ENCODE measurements around the gene DPP9.

The DPP9 gene

DNA sequence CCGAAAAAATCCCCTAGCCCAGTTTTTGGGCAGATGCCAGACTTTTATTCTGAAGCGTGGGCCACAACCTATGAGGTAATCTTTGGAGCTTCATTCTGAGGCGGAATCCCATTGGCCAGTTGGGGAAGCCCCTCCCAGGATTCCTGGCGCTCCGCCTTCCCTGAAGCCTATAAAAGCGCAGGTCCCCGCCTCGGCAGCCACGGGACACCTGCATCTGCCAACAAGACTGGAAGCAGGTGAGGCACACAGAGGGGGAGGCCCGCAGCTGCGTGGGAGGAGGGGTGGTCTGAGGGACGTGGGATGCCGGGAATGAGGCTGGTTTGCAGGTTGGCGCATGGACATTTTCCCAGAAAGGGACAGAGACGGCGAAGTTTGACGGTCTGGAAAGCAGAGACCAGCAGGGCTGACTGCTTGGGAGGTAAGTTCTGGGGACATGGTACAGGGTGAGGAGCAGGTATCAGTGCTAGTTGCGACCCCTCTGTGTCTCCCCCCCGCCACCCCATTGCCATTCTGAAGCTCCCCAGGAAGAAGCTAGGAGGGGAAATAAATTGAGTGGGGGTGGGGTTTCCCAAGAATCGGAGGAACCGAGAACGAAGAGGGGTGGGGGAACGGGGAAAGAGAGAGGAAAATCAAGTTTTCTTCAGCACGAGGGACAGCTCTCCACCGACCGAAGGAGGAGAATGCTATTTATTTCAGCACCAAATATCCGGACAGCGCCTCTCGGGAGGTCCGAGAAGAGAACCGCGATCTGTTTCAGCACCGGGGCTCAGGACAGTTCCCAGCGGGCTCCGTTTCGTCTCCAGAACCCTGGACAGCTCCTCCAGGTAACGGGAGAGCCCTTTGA, 45.5 kb upstream of the DPP9 start:
- H3K9me3 ChIP-seq (ENCODE audit: control insufficient read depth, insufficient read depth, low read length), result no peaks in the 10 kb centered on the region
- H3K4me1 ChIP-seq (ENCODE audit: control insufficient read depth, low read length), result peaks cover 22% of the 10 kb centered on the region
- no peak overlapping the region for H3K4me3 ChIP-seq (ENCODE audit: low read length)
- no peaks in the 10 kb centered on the region for H3K27me3 ChIP-seq (ENCODE audit: control insufficient read depth, low read length)
- H3K79me2 ChIP-seq (ENCODE audit: control insufficient read depth, low read length), result peaks cover 39% of the 10 kb centered on the region
- no peak overlapping the region for H3K27ac ChIP-seq (ENCODE audit: low read depth, low read length)
- no peak overlapping the region for H3K4me2 ChIP-seq (ENCODE audit: low read length)
- no peaks in the 10 kb centered on the region; the same call in 1 of the 2 replicates for H3F3A ChIP-seq (ENCODE audit: control insufficient read depth, insufficient read depth)
- TF ChIP-seq EZH2phosphoT487 (IDR thresholded peaks at IDR 0.05; ENCODE audit: borderline replicate concordance, low read length), result no peak
- TF ChIP-seq, protein P1, sequence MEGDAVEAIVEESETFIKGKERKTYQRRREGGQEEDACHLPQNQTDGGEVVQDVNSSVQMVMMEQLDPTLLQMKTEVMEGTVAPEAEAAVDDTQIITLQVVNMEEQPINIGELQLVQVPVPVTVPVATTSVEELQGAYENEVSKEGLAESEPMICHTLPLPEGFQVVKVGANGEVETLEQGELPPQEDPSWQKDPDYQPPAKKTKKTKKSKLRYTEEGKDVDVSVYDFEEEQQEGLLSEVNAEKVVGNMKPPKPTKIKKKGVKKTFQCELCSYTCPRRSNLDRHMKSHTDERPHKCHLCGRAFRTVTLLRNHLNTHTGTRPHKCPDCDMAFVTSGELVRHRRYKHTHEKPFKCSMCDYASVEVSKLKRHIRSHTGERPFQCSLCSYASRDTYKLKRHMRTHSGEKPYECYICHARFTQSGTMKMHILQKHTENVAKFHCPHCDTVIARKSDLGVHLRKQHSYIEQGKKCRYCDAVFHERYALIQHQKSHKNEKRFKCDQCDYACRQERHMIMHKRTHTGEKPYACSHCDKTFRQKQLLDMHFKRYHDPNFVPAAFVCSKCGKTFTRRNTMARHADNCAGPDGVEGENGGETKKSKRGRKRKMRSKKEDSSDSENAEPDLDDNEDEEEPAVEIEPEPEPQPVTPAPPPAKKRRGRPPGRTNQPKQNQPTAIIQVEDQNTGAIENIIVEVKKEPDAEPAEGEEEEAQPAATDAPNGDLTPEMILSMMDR (IDR thresholded peaks at IDR 0.05; ENCODE audit: low read depth, low read length, poor library complexity, severe bottlenecking), result no peak
- H4K20me1 ChIP-seq (ENCODE audit: control insufficient read depth, insufficient read depth, low read depth, low read length), result peaks cover 10% of the 10 kb centered on the region; the same call in 1 of the 2 replicates
- H3K9me2 ChIP-seq (replicated peaks; ENCODE audit: control insufficient read depth, low read length), result no peaks in the 10 kb centered on the region
- no peaks in the 10 kb centered on the region for H3K36me3 ChIP-seq (ENCODE audit: control insufficient read depth, low read length)

DNA sequence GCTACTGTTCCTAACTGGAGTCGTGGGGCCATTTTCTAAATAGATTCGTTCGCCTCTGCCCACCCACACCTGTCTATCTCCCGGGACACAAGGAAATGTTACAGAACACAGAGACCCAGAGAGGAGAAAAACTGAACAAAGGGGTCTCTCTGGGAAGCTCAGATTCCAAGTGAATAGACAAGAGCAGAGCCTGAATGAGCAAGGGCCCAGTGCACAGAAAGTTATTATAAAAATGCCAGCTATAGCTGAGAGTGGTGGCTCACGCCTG, 40.7 kb upstream of the DPP9 start:
- Histone ChIP-seq H3K27ac (ENCODE audit: low read depth, low read length) (no peak overlapping the region), H3K79me2 (ENCODE audit: control insufficient read depth, low read length) (peaks cover 9% of the 10 kb centered on the region), H3K9me3 (ENCODE audit: control insufficient read depth, insufficient read depth, low read length) (no peaks in the 10 kb centered on the region), H3K4me2 (ENCODE audit: low read length) (no peak overlapping the region), H3K36me3 (ENCODE audit: control insufficient read depth, low read length) (no peaks in the 10 kb centered on the region), H3K4me3 (ENCODE audit: low read length) (no peak overlapping the region), H3K27me3 (ENCODE audit: control insufficient read depth, low read length) (0 out of 2 replicates have a peak, but pooled peaks cover 3% of the 10 kb centered on the region), H4K20me1 (ENCODE audit: control insufficient read depth, insufficient read depth, low read depth, low read length) (peaks cover 10% of the 10 kb centered on the region; the same call in 1 of the 2 replicates), H3F3A (ENCODE audit: control insufficient read depth, insufficient read depth) (no peaks in the 10 kb centered on the region), H3K9me2 (replicated peaks; ENCODE audit: control insufficient read depth, low read length) (no peaks in the 10 kb centered on the region), H3K4me1 (ENCODE audit: control insufficient read depth, low read length) (peaks cover 14% of the 10 kb centered on the region)
- TF ChIP-seq, protein P1 (IDR thresholded peaks at IDR 0.05; ENCODE audit: low read depth, low read length, poor library complexity, severe bottlenecking), result no peak
- no peak for TF ChIP-seq EZH2phosphoT487 (IDR thresholded peaks at IDR 0.05; ENCODE audit: borderline replicate concordance, low read length)

DNA sequence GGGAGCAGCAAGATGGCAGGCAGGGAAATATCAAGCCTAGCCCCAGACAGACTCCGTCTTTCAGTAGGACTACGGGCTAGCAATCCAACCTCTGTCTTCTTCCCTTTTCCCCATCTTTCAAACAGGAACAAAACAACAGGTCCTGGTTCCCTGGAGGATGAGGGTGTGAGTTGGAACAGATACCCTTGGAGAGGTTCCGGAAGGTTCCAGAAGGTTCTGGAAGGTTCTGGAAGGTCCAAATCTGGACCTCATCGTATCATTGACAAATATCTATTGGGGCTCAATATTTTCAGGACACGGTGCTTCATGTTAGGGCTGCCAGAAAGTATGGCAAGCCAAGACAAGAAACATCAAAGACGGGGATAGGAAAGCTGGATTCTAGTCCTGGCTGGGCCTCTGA, 39.4 kb upstream of the DPP9 start:
- H3K4me1 ChIP-seq (ENCODE audit: control insufficient read depth, low read length), result peaks cover 16% of the 10 kb centered on the region
- H3K4me2 ChIP-seq (ENCODE audit: low read length), result no peak overlapping the region
- no peak overlapping the region for H3K27ac ChIP-seq (ENCODE audit: low read depth, low read length)
- no peaks in the 10 kb centered on the region for H3K9me2 ChIP-seq (replicated peaks; ENCODE audit: control insufficient read depth, low read length)
- no peaks in the 10 kb centered on the region for H3K36me3 ChIP-seq (ENCODE audit: control insufficient read depth, low read length)
- no peak overlapping the region for H3K4me3 ChIP-seq (ENCODE audit: low read length)
- no peak for TF ChIP-seq EZH2phosphoT487 (IDR thresholded peaks at IDR 0.05; ENCODE audit: borderline replicate concordance, low read length)
- TF ChIP-seq, protein P1 (IDR thresholded peaks at IDR 0.05; ENCODE audit: low read depth, low read length, poor library complexity, severe bottlenecking), result no peak
- 0 out of 2 replicates have a peak, but pooled peaks cover 5% of the 10 kb centered on the region for H3K27me3 ChIP-seq (ENCODE audit: control insufficient read depth, low read length)
- no peaks in the 10 kb centered on the region for H3F3A ChIP-seq (ENCODE audit: control insufficient read depth, insufficient read depth)
- no peaks in the 10 kb centered on the region for H3K79me2 ChIP-seq (ENCODE audit: control insufficient read depth, low read length)
- H4K20me1 ChIP-seq (ENCODE audit: control insufficient read depth, insufficient read depth, low read depth, low read length), result peaks cover 3% of the 10 kb centered on the region; the same call in 1 of the 2 replicates
- H3K9me3 ChIP-seq (ENCODE audit: control insufficient read depth, insufficient read depth, low read length), result no peaks in the 10 kb centered on the region

Data from DOHH2 (cell line).